ENCODE data around the gene KLHL36.
"Not testable (repeated sequence)": the region's sequence is repeated elsewhere in the genome, so short reads cannot be mapped to it uniquely, and the experiment has no call there.

KLHL36 gene

DNA sequence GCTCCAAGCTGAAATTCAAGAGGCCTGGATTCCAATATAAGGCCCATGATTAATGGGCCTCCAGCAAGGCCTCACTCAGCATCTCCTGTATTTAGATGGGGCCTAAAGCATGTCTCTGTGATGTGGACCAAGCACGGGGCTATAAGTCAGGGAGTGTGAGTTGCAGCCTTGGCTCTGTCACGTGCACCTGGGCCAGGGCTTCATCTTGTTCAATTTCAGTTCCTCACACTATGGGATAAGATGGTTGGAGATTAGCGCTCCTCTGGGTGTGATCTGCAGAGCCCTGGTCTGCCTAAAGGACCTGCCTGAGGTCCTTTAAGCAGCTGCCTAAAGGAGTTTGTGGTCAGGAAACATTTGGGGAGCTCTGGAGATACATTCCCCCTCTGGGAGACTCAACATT, 25.2 kb downstream of the KLHL36 start:
- DNase-seq, result no peak

DNA sequence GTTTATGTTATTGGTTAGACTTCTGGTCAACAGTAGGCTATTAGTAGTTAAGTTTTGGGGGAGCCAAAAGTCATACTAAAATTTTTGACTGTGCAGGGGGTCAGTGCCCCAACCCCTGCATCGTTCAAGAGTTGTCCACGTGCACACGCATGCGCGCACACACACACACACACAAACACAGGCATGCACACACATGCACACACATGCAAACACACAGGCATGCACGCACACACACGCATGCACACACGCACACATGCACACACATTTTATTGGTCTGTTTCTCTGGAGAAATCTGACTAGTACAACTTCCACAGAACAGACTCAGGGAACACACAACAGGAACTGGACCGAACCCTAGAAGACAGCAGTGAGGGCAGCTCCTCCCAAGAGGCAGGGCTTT, 27.1 kb downstream of the KLHL36 start:
- DNase-seq, result no peak

DNA sequence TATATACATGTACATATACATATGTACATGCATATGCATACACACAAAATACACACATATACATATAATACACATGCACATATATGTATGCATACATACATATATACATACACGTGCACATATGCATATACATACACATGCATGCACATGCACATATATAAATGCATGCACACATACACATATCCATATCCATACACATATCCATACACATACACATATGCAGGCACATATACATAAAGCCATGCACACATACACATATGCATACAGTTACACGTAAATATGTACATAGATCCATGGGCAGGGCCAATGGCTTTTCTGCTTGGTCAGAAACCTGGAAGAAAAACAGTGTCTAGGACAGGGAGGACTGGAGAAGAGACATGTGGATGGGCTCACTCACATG, 27.6 kb downstream of the KLHL36 start:
- DNase-seq, result no peak

DNA sequence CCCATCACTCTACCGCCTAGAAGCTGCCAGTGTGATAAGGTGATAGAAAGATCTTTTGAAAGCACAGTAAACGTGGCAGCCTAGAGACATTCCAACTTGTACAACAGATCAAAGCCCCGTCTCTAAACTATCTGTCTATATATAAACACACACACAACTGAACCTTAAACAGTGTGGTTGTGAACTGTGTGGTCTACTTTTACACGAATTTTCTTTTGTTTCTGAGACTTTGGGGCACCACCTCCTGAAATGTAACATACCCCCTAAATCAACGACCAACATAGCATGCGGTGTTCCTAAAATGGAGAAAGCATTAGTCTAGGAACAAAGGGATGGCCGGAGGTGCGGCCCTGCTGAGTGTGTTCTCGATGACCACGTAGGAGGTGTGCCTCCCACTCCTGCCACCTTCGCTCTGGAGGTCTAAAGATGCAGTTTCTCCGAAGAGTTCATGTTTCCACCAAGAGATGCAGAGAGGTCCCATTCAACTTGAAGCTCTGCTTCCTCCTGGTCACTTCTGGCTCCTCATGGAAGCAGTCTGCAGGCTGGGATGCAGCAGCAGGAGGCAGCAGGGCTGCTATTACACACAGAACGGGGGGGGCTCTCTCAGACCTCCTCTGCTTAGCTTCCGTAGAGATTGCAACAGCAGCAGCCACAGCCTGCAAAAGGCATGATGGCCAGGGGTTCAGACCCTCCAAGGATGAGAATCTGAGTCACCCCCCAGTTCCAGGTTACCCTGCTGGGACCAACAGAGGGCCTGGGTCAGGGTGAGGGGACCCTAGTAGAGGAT, 28.9 kb downstream of the KLHL36 start:
- no peak for DNase-seq

DNA sequence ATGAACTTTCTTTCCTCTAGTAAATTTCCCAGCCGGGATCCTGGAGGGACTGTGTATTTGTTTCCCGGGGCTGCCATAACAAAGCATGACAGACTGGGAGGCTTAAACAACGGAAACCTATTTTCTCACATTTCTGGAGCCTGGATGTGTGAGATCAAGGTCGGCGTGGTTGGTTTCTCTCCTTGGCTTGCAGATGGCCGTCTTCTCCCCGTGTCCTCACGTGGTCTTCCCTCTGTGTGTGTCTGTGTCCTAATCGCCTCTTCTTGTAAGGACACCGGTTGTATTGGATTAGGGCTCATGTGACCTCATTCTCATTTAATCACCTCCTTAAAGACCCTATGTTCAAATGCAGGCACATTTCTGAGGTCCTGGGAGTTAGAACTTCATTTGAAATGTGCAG, 29.5 kb downstream of the KLHL36 start:
- DNase-seq, result no peak

DNA sequence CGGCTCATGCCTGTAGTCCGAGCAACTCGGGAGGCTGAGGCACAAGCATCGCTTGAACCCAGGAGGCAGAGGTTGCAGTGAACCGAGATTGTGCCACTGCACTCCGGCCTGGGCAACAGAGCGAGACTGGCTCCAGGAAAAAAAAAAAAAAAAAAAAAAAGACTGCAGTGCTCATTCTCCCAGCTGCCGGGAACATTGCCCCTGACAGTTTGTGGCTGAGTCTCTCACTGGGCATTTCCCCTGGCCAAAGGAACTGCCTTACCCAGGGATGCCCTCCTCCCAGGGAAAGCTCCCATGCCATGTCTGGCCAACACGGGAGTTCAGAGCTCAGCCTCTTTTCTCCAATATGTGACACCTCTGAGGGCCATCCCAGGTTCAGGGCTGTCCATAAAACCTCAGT, 30.2 kb downstream of the KLHL36 start:
- no peak for DNase-seq

DNA sequence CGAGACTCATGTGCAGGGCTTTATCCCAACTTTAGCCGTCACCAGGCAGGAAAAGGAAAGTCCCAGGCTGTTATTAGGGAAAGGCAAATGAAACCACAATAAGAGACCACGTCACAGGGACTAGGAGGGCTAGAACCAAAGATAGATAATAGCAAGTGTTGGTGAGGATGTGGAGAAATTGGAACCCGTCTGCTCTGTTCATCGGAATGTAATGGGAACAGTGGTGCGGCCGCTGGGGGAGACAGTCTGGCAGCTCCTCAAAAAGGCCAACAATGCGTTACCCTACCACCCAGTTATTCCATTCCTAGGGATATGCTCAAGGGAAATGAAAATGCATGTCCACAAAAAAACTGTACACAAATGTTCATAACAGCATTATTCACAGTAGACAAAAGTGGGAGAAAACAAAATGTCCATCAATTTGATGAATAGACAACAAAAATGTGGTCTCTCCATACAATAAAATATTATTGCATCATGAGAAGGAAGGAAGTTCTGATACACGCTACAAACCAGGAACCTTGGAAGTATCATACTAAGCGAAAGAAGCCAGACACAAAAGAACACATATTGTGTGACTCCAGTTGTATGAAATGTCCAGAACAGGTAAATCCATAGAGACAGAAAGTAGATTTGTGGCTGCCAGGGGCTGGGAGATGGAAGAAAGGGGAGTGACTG, 32.0 kb downstream of the KLHL36 start:
- no peak for DNase-seq

DNA sequence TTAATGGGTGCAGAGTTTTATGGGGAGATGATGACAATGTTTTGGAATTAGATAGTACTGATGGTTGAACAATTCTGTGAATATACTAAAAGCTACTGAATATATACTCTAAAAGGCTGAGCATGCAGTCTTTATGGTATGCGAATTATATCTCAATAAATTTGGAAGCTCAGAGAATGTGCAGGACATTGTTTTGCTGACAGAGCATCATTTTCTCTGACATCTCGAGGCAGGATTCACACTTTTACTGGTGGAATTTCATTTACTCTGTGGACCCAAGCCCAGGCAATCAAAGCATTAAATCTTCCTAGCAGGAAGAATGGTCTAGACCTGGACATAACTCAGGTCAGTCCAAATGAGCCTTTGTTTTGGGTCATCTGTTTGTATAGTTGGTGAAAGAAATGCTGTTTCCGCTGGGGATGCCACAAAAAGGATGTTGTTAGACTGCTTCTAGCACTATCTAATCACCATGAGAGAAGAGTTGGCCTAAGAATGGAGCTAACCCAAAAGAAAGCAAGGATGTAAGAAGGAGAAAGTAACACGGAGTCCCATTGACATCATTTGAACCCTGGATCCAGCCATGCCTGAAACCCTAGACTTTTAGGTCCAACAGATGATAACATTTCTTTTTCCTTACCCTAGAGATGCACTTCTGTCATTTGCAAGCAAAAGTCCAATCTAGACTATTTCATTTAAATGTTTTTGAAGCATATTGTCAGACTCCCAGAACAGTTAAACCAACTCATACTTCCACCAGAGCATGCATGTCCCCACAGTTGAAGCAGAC, 32.7 kb downstream of the KLHL36 start:
- no peak for DNase-seq

DNA sequence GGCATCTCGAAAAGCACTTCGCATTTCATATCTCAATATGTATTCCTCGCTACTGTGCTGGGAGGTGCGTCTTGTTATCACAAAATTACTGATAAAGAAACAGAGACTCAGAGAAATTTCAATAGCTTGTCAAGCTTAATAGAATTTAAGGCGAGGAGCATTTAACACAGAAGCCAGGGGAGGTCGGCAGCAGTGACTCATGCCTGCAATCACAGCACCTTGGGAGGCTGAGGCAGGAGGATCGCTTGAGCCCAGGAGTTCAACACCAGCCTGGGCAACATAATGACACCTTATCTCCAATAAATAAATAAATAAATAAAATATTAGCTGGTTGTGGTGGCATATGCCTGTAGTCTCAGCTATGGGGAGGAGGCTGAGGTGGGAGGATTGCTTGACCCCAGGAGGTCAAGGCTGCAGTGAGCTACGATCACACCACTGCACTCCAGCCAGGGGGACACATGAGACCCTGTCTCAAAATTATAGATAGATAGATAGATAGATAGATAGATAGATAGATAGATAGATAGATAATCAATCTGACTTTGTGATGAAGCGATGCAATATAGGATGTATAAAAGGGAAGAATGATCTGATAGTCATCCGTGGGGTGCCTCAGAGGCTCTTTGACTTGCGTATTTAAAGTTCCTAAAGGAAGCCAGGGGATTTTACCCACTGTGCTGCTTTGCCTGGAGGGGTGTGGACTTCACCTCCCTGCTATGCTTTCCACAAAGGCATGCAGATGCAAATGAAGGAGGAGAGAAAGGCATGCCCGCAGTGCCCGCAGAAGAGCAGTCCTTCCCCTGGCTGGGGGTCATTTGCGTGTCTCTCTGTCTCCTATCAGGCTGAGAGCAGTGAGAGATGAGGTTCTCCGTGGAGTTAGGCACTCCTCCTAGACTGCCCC, 35.6 kb downstream of the KLHL36 start:
- no peak for DNase-seq

DNA sequence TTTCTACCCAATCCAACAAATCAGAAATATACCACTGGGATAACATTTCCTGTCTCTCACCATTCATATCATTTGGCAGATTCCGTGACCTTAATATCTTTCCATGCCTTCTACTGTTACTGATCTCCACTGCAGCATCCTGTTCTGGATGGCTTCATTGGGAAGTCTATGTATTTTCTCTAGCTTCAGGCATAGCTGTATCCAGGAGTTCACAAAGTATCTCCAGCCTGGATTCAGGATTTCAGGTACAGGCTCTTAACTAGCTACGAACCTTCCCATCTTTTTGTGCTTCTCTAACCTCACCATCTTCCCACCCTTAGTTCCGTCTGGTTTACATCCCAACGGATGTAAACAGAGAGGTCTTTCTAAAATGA, 36.3 kb downstream of the KLHL36 start:
- DNase-seq, result no peak

DNA sequence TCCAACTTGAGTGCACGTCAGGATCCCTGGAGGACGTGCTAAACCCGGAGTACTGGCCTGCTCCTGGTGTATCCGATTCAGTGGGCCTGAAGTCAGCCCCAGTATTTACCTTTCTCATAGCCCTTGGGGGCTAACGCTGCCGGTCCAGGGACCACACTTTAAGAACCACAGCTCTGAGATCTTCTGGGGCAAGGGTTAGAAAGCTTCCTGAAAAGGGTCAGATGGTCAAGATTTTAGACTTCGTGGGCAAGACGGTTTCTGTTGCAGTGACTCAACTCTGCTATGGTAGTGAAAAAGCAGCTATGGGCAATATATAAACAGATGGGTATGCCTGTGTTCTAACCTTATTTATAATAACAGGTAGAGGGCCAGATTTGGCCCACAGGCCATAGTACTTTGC, 36.9 kb downstream of the KLHL36 start:
- no peak for DNase-seq

DNA sequence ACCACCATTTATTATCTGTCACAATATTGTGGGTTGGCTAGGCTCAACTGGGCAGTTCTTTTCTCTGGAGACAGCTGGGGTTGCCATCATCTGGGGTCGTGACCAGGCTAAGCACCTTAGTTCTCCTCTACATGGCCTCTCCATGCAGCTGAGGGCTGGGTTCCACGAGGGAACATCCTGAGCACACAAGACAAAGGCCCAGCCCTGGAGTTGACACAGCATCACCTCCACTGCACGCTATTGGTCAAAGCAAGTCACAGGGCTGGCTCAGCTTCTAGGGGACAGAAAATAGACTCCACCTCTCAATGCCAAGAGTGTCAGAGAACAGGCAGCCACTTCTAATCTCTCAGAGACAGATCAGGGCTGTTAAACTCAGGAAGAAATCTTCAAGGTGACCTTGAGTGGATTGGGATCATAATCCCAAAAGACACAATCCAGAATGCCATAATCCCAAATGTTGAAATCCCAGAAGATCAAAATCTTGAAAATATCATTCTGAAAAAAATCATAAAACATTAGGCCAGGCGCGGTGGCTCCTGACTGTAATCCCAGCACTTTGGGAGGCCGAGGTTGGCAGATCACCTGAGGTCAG, 38.5 kb downstream of the KLHL36 start:
- DNase-seq, result no peak

DNA sequence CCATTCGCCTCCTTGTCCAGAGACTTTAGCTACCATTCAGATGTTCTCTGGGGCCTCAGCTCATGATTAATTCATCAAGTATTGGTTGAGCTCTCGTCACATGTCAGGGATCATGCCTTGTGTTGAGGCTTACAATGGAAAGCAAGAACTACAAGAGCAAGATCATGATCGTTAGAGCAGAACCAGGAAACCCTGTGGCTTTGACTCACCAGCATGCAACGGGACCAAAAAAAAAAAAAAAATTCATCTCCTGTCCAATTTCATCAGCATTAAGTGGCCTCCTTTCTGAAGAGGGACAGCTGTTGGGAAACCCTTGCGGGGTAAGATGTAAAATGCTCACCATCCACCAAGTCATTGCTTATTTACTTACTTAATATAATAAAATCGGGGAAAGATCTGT, 39.4 kb downstream of the KLHL36 start:
- DNase-seq, result no peak

DNA sequence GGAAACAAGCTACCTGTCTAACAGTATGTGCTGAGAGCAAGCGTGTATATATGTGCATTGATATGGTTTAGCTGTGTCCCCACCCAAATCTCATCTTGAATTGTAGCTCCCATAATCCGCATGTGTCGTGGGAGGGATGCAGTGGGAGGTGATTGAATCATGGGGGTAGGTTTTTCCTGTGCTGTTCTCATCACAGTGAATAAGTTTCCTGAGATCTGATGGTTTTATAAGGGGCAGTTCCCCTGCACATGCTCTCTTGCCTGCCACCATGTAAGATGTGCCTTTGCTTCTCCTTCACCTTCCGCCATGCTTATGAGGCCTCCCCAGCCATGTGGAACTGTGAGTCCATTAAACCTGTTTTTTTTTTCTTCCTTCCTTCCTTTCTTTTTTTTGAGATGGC, 39.9 kb downstream of the KLHL36 start:
- DNase-seq, result not testable (repeated sequence)

DNA sequence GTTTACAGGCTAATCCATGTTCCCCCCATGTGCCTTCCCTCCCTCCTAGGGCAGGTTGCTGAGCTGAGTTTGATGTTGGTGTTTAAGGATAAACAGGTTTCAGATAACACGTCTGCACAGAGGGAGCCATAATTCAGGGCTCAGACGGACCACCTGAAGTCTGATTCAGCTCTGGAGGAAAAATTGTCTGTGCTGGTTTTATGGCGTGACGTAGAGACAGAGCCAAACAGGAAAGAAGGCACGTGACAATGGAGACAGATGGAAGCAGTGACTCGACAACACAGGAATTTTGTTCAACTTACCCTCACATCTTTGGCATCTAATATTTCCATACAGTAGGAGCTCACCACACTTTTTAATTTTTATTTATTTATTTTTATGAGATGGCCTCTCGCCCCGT, 40.8 kb downstream of the KLHL36 start:
- DNase-seq, result no peak

DNA sequence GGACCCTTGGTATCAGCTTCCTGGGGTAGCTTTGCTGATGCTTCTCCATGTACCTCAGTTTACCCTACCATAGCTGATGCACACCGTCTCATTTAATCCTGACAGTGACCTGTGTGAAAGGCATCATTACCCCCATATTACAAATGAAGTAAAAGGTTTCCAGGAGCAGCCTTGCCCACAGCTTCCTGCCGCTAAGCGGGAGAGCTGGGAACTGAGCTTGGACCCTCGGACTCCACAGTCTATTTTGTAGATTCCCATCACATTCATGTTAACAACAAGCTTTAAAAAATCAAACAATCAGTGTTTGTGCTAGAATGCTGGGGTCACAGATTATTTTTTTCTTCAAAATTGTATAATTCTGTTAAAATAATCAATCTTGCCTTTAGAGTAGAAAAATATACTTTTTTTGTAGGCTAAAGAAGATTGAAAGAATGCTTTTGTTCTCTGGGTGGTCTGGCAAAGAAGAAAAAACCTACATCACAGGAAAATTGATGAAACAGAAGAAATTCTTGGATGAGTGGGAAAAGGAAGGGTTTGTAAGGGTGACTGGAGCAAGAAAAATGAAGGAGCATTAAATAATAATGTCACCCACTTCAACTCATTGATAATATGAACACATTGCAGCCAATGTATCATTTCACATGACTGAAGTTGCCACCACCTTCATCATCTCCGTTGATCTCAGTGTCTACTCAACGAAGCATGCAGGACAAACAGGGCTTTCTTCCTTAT, 41.9 kb downstream of the KLHL36 start:
- DNase-seq, result no peak

DNA sequence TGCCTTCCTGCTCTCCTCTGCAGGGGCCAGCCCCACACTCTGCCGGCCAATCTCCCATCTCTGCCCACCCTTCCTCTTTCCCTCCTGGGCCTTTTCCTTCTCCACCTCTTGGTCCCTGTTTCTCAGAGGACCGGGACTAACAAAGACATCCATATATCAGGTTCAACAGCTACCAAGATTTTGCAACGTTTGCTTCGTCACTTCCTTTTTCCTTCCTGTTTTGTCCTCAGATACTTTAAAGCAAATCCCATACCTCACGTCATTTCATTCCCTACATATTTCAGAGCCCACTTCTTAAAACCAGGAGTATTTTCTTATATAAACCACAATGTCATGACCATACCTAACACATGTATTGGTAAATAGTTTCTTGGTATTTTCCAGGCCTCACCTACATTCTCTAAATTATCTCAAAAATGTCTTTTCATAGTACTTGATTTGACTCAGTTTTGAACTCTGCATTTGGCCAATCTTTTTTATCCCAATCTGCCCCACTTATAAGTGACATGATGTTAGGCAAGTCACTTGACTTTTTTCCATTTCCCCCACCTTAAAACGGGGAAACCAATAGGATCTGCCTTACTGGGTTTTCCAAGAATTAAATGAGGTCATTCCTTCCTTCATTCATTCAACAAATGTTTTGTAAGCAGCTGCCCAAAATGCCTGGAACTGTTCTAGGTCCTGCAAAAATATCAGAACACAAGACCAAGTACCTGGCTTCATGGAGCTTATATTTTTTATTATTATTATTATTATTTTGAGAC, 44.3 kb downstream of the KLHL36 start:
- no peak for DNase-seq

DNA sequence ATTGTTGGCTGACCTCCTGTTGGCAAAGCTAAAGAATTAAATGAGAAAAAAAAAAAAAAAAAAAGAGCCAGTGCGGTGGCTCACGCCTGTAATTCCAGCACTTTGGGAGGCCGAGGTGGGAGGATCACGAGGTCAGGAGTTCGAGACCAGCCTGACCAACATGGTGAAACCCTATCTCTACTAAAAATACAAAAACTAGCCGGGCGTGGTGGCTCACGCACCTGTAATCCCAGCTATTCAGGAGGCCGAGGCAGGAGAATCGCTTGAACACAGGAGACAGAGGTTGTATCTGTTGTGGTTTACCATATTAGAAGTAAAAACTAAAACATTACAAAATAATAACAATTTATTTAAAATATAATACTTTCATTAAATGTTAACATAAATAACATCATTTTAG, 45.6 kb downstream of the KLHL36 start:
- DNase-seq, result not testable (repeated sequence)

DNA sequence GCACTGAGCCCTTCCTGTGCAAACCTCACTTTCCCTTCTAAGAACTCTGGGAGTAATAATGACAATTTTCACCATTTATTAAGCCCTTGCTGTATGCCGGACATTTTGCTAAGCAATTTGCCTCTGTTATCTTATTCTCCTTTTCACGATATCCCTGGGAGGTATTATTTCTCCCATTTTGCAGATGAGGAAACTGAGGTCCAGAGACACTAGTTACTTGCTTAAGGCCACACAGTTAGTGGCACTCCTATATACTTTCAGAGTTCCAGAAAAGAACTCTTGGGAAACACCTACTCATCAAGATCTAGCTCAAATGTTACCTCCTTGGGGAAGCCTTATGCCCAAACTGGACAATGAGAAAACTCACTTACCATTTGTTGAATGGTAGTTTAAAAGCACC, 46.7 kb downstream of the KLHL36 start:
- no peak for DNase-seq

DNA sequence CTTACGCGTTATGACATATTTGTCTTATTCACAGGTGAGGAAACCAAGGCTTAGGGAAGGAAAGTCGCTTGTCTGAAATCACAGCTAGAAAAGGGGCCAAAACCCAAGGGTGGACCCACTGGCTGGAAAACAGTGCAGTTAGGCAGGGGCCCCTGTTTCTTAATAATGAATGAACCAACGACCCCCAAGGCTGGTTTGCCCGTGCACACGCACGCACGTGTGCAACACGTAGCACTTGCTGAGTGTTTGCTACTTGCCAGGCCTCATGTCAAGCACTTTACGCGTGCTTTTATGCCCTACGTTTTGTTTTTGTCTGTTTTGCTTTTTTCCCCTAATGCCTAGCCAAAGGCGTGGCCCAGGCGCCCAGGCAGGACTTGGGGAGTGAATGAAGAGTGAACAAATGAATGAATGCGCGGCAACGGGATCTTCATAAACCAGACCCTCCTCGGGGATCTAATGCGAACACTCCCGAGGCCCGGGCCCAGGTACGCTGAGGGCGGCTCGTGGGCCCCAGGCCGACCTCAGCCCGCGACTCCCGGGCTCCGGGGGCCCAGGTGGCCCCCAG, 50.9 kb downstream of the KLHL36 start:
- DNase-seq, result no peak
